ENCODE results near the gene CTTNBP2NL.

The CTTNBP2NL gene

GRCh38 chr1:112505400-112505785 is 109.4 kb downstream of the CTTNBP2NL start:
- DNase-seq: no peak

DNA sequence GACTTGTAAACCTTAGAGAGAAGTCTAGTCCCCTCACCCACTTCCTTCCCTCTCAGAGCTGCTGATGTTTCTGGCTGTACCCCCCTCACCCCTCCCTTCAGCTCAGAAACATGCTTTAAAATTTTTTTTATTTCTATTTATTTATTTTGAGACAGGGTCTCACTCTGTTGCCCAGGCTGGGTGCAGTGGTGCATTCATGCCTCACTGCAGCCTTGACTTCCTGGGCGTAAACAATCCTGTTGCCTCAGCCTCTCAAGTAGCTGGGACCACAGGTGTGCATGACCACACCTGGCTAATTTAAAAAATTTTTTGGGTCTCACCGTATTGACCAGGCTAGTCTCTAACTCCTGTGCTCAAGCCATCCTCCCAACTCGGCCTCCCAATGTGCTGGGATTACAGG is 109.9 kb downstream of the CTTNBP2NL start:
- DNase-seq: no peak

DNA sequence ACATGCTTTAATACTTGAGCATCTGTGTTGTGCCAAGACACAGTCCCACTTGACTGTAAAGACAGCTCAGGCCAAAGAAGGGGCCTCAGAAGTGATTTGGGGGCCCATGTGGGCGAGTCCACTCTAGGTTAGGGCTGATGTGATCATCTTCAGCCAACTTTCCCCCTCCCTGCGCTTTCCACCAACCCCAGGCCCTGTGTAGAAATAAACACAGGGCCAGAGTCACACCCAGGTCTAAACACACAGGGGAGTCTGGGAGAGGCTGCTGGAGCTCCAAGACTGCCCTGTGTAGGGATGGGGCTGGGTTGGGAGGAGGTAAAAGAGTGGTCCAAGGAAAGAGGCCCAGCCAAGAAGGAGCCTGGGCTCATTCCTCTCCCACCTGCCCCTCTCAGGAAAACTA is 110.3 kb downstream of the CTTNBP2NL start:
- no peak for DNase-seq

GRCh38 chr1:112506731-112507130 is 110.7 kb downstream of the CTTNBP2NL start:
- no peak for DNase-seq

- no peak for DNase-seq
Observed at GRCh38 chr1:112507336-112507735, 111.3 kb downstream of the CTTNBP2NL start.

- DNase-seq: no peak
Observed at GRCh38 chr1:112507921-112508277, 111.9 kb downstream of the CTTNBP2NL start.

DNA sequence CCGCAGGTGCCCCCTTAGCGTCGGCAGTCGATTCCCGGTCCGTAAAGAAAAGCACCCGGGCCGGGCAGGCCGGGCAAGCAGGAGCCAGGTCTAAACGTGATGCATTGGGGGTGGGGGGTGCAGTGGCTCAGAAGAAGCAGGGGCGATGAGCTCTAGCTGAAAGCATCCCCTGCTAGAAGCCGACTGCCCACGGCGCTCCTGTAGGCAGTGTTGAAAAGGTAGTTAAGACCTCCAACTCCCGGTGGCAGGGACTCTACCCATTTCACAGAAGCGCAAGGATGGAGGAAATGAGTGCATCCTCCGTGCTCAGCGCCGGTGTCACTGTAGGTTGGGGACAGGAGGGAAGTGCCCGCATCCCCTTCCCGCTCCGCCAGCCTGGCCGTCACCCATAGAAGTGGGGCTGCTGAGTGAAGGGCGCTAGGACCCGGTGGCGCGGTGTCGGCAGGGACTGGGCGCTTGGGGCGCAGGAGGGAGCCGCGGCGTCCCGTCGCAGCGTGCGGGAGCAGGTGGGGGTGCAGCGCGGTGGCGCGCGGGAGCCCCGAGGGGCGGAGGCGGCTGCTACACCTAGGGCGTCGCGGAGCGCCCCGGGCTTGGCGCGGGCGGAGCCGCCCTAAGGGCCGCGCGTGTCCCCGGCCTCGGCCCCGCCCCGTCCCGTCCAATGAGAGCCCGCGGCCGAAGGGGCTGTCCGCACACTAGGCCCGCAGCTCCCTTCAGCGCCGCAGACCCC is 112.4 kb downstream of the CTTNBP2NL start, which contains the start of gene WNT2B:
Gene WNT2B (plus strand): TSS at position 688 of the 727 bp plus-strand sequence. CDS start 298 bp downstream, outside the sequence.
- peak in 7 of 51 donors; percentile 7 to 40 (median 29) for DNase-seq

DNA sequence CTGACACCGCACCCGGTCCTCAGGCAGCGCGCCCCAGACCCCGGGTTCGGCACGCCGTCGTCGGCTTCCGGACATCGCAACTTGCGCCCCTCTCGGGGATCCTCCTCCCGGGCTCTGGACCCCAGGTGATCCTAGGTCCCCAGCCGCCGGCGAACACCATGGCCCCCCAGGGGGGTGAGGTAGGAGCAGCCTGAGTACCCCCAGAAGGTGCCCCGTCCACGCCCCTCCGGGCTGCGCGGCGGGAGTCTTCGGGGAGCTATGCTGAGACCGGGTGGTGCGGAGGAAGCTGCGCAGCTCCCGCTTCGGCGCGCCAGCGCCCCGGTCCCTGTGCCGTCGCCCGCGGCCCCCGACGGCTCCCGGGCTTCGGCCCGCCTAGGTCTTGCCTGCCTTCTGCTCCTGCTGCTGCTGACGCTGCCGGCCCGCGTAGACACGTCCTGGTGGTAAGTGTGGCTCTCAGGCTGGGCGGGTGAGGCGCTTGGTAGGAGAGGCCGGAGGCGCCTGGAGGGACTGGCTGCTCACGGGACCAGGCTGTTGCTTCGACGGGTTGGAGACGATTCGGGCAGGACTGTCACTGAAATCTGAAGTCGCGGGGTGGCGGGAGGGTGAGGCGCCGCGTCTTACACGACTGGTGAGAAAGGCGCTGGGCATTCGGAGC is 113.1 kb downstream of the CTTNBP2NL start:
- no peak for DNase-seq

DNA sequence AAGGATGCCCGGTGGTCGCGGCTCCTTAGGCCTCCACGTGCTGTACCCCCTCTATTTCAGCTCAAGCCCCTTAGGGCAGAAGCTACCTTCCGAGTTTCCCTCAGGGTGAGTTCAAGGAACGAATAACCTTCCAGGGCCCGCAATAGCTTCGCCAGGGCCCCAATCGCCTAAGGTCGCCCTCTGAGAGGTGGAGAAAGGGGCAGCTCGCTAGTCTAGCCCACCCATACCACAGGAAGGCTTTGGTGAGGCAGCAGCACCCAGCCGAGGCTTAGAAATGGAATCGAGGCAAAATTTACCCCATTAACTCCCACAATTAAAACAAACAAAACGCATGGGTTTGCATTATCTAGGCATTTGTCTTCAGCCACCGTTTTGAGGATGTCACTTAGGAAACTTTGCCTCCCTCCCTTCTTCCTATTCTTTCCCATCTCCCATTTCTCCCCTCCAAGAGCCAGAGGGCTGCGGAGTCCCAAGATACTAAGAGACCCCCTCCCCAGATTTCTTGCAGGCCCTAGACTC is 113.7 kb downstream of the CTTNBP2NL start:
- no peak for DNase-seq

- DNase-seq: no peak
Observed at GRCh38 chr1:112510340-112510739, 114.3 kb downstream of the CTTNBP2NL start.
